Stimulated activated CD8-positive, alpha-beta memory T cell treated with anti-CD3 and anti-CD28 coated beads, Interleukin-15, amount 100 ng/mL, for 4 hours (primary cell): Measurements from ENCODE around the gene GRAMD2A.

ENCODE experiments used
- DNase-seq, 2 donors: peaks; one replicate each; pipeline ENCODE4 v3.0.0-alpha.2; 2020; ENCODE audit warnings: low read depth in 2 of 2

Gene GRAMD2A

GRCh38 chr15:72197460-72198355, at the start of gene GRAMD2A:
TSS of gene GRAMD2A (minus strand) at chr15:72197787.
- peak in 1 of 2 donors; percentile 17 for DNase-seq

- DNase-seq, result no peak
Observed at GRCh38 chr15:72242775-72243370, 45.3 kb upstream of the GRAMD2A start.

- DNase-seq, result no peak
Observed at GRCh38 chr15:72239652-72240051, 42.1 kb upstream of the GRAMD2A start.

GRCh38 chr15:72238586-72238985, 41.0 kb upstream of the GRAMD2A start:
- DNase-seq, result no peak

GRCh38 chr15:72237853-72238224, 40.3 kb upstream of the GRAMD2A start:
- no peak for DNase-seq

GRCh38 chr15:72237029-72237852, 39.7 kb upstream of the GRAMD2A start:
- peak; percentile 36 to 70 for DNase-seq

- no peak for DNase-seq
Observed at GRCh38 chr15:72236381-72237003, 38.9 kb upstream of the GRAMD2A start.

- DNase-seq, result no peak
Observed at GRCh38 chr15:72235298-72235697, 37.7 kb upstream of the GRAMD2A start.

GRCh38 chr15:72233769-72234168, 36.2 kb upstream of the GRAMD2A start:
- DNase-seq, result no peak

GRCh38 chr15:72231833-72232478, 34.4 kb upstream of the GRAMD2A start:
- DNase-seq, result no peak

- DNase-seq, result peak; percentile 88 to 91
Observed at GRCh38 chr15:72231066-72231832, 33.7 kb upstream of the GRAMD2A start, which contains the start of gene PKM. TSS of gene PKM (minus strand) at chr15:72231190. CDS start at chr15:72219097, 12,093 bp downstream.

- peak; percentile 70 to 73 for DNase-seq
Observed at GRCh38 chr15:72230197-72231065, 32.8 kb upstream of the GRAMD2A start.

GRCh38 chr15:72229947-72230196, 32.3 kb upstream of the GRAMD2A start:
- no peak for DNase-seq

GRCh38 chr15:72229076-72229946, 31.7 kb upstream of the GRAMD2A start:
- no peak for DNase-seq

GRCh38 chr15:72227720-72228119, 30.1 kb upstream of the GRAMD2A start:
- DNase-seq, result no peak

- DNase-seq, result no peak
Observed at GRCh38 chr15:72227192-72227586, 29.6 kb upstream of the GRAMD2A start.

GRCh38 chr15:72223278-72223677, 25.7 kb upstream of the GRAMD2A start:
- DNase-seq, result no peak

GRCh38 chr15:72222393-72222792, 24.8 kb upstream of the GRAMD2A start:
- no peak for DNase-seq

GRCh38 chr15:72220687-72221086, 23.1 kb upstream of the GRAMD2A start:
- DNase-seq, result no peak
